Tibial nerve (tissue), 4 donors: ENCODE measurements around the gene MAD2L1.

Experiments
- CTCF ChIP-seq, 5 experiments: fragments of 200-600 bp in 3 of 5; fragments of 450-650 bp in 2 of 5; sonication (generic) in 3 of 5; IDR thresholded peaks; one replicate each; pipeline ENCODE4 v1.5.1; 2016 to 2019; ENCODE audit warnings: antibody characterized with exemption in 5 of 5, mild to moderate bottlenecking in 3 of 5, moderate library complexity in 2 of 5
- EP300 ChIP-seq, 2 donors: sonication (generic); formaldehyde crosslinking; IDR thresholded peaks; one replicate each; pipeline ENCODE4 v1.6.1; 2017; ENCODE audit warnings: antibody characterized with exemption in 2 of 2, mild to moderate bottlenecking in 1 of 2

DNA sequence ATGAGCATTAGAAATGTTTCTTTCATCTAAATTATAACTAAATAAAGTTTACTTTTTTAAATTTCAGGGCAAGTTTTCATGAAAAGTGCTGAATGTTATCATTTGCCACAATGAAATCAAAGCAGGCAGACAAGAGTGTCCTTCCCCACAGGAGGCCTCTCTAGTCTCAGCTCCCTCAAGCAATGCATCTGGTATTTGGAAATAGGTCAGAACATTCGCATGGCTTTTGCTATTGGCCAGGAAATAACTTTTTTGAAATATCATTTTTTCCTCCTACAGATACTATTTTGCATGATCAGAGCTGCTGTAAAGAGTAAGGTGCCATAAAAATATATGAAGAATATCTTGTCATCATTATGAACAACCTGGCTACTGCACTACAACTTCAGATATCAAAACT, 41.1 kb downstream of the MAD2L1 start:
- no peak for TF ChIP-seq CTCF (IDR thresholded peaks at IDR 0.05)
- TF ChIP-seq EP300 (IDR thresholded peaks at IDR 0.05): no peak
